HL-60/S4 treated with phorbol 12-myristate 13-acetate at 8.2 ng/mL for 4 days and 3 days (cell line): ENCODE data around the gene FAM229B.
"Not testable (repeated sequence)": the region's sequence is repeated elsewhere in the genome, so short reads cannot be mapped to it uniquely, and the experiment has no call there.

Experiments used
- in situ Hi-C: fragments of 300-500 bp; cut with MboI; formaldehyde crosslinking; loops from 2 replicates; pipeline ENCODE4 v1.15.0; 2022; ENCODE audit warnings: low sequenced_read_pairs

FAM229B gene

GRCh38 chr6:112087136-112087911 lies at the start of gene FAM229B, which contains the start of gene TUBE1:
FAM229B (plus strand) TSS chr6:112087591; CDS start chr6:112099284, 11,693 bp downstream.
TUBE1 (minus strand) TSS chr6:112087482; CDS start chr6:112087434, 48 bp downstream.
- in situ Hi-C loops, result no loop called here

DNA sequence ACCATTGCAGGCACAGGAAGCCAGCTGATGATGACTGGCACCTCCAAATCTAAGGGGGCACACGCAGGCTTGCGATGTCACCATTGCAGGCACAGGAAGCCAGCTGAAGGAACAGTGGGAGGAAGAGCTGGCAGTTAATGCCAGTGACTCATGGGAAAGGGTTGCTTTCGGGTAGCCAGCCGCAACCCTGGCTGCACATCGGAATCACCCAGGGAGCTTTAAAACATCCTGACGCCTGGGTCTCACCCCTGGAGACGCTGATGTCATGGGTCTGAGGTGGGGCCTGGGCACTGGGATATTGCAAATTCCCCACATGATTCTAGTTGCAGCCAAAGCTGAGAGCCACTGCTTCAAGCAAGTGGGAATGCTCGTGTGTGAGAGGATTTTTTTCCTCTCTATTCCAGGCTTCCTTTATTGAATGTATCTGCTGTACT lies 49.6 kb upstream of the FAM229B start:
- in situ Hi-C loops, result no loop called here

DNA sequence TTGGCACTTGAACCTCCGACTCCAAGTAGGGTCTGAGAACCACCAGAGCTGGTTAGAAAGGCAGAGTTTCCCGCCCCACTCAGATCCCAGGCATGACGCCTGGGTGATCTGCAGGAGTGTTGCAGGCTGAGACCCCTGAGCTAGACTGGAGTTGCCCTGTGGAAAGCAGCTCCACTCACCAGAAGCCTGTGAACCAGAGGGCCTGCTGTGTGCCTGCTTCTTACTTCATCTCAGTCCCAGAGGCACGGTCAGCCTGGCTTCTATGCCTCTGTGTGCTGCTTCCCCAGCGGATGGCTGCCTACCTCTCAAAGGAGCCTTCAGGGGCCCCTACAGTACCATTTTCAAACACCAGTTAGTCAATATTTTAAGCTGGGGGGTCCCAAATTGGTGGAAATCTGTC lies 49.1 kb upstream of the FAM229B start:
- in situ Hi-C loops, result no loop called here

GRCh38 chr6:112038756-112039430 lies 48.5 kb upstream of the FAM229B start:
- in situ Hi-C loops, result no loop called here

- in situ Hi-C loops, result no loop called here
These were observed 48.0 kb upstream of the FAM229B start for GRCh38 chr6:112039431-112039770.

DNA sequence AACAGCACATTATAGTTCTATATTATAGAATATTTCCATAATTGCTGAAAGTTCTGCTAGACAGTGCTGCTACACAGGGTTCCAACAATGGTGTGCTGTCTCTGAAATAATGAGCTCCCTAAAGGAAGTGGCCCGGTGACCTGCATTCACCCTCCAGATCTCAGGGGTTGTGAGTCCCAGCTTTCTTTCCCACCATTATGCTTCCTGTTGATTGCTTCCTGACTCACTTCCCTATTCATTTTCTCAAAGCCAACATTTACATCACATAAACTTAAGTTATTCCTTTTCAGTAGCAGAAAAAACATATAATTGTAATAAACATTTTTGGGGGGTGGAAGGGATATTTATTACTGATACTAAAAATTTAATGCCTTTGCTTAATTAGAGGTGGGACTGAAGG lies 46.4 kb upstream of the FAM229B start:
- in situ Hi-C loops, result no loop called here

- in situ Hi-C loops, result no loop called here
These were observed 45.9 kb upstream of the FAM229B start for GRCh38 chr6:112041535-112041934.

GRCh38 chr6:112043032-112044007 lies 44.1 kb upstream of the FAM229B start:
- in situ Hi-C loops, result no loop called here

DNA sequence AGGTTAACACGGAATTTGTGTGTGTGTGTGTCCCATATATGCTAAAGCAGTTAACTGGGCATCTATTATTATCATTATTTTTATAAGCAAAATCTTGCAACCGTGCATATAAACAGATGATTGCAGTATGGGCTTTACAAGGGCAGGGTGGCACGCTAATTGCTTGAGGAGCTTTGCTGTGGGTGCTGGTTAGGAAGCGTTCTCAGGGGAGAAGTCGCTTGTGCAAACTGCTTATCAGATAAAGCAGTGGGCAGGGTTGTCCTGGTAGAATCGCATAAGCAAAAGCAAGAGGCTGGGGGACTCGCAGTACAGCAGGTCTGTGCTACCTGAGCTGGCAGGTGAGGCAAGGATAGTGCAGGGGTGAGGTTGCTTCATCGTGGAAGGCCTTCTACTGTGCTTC lies 43.2 kb upstream of the FAM229B start:
- in situ Hi-C loops, result no loop called here

DNA sequence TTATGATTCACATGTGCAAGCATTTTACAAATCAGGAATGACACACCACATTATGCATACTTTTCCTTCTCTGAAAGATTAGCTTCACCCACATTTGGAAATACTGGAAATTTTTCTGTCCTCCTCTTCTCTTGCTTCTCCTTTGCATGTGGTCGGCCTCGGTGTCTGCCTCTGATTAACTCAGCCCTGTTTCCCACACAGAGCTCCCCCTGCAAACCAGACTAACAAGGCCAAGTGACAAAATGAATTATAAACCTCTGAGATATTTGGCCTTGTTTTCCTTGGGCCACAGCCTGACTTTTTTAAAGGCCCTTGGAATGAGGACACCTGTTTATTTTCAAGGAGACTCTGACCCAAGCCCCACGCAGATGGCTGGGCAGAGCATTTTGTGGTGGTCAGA lies 42.5 kb upstream of the FAM229B start:
- in situ Hi-C loops, result no loop called here

DNA sequence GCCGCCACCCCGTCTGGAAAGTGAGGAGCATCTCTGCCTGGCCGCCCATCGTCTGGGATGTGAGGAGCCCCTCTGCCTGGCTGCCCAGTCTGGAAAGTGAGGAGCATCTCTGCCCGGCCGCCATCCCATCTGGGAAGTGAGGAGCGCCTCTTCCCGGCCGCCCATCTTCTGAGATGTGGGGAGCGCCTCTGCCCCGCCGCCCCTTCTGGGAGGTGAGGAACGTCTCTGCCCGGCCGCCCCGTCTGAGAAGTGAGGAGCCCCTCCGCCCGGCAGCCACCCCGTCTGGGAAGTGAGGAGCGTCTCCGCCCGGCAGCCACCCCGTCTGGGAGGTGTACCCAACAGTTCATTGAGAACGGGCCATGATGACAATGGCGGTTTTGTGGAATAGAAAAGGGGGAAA lies 39.9 kb upstream of the FAM229B start:
- in situ Hi-C loops, result not testable (repeated sequence)

DNA sequence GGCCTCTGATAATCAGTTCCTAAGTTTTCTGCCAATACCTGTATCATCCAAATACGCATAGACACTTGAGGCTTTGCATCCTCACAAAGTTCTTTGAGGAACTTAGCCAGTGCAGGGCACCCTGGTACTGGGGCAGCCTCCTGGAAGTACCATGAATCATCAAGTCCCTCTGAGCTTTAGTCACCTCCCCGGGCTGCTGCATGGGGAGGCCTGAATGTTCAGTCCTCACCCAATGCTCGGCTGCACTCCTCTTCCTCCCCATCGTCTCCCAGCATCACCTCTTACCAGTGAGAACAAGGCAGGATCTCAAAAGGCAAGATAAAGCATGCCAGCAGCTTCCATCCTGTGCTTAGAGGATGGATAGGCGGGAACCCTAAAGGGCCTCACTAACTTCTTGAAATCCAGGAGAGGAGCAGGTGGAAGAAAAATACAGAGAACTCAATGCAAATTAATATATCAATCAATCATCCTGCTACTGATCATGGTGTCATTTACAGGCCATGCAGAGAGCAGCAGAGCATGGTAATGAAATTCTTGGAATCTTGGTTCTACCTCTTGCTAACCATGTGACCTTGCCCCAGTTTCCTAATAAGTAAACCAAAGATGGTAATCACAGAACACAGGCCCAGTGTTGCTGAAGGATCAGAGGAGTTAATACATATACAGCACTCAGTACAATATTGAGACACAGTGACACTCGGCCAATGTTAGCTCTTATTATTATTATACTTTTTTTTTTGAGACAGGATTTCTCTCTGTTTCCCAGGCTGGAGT lies 38.2 kb upstream of the FAM229B start:
- in situ Hi-C loops, result no loop called here

GRCh38 chr6:112049996-112050395 lies 37.4 kb upstream of the FAM229B start:
- in situ Hi-C loops, result no loop called here

DNA sequence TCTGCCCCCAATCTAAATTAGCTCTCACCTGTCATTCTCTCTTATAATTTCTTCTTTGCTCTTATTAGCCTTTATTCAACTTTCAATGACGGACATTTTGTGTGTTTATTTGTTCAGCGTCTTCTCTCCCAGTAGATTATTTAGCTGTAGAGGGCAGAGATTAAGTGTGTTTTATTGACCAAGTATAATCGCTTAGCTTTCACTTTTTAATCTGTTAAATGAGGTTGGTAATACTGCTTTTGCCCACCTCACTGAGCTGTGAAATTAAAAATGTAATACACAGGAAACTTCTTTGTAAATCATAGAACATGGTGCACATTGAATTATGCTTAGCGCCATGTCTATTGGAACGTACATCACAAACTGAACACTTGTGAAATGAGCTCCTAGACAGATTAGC lies 37.0 kb upstream of the FAM229B start:
- in situ Hi-C loops, result no loop called here

DNA sequence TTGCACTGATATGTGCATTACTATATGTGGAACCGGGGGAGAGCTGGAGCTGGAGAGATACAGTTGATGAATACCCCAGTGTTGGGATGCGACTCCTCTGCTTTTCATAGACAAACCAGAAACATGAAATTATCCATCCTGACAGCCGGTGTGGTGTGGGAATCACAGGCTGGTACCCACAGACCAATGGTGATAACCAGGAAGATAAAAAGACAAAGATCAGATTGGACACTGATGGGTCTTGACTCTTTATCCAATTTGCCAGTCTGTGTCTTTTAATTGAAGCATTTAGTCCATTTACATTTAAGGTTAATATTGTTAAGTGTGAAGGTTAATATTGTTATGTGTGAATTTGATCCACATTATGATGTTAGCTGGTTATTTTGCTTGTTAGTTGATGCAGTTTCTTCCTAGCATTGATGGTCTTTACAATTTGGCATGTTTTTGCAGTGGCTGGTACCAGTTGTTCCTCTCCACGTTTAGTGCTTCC lies 36.1 kb upstream of the FAM229B start:
- in situ Hi-C loops, result not testable (repeated sequence)

DNA sequence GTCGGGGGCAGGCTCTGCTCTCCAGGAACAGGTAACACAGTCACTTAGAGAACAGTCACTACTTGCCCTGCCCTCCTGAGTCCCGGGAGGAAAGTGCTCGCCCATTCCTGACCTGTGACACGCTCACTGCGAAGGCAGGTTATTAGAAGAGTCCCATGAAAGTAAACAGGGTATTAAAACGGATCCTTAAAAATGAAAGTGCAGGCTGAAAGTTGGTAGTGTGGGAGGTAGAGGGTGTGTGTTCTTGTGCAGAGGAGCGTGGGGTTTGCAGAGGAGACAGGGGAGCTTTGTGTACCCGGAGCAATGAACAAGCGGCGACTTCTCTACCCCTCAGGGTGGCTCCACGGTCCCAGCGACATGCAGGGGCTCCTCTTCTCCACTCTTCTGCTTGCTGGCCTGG lies 33.4 kb upstream of the FAM229B start, which contains the start of gene CCN6:
Gene CCN6 (plus strand): TSS at position 104 of the 400 bp plus-strand sequence. CDS start 254 bp downstream, at position 358.
- in situ Hi-C loops, result no loop called here

DNA sequence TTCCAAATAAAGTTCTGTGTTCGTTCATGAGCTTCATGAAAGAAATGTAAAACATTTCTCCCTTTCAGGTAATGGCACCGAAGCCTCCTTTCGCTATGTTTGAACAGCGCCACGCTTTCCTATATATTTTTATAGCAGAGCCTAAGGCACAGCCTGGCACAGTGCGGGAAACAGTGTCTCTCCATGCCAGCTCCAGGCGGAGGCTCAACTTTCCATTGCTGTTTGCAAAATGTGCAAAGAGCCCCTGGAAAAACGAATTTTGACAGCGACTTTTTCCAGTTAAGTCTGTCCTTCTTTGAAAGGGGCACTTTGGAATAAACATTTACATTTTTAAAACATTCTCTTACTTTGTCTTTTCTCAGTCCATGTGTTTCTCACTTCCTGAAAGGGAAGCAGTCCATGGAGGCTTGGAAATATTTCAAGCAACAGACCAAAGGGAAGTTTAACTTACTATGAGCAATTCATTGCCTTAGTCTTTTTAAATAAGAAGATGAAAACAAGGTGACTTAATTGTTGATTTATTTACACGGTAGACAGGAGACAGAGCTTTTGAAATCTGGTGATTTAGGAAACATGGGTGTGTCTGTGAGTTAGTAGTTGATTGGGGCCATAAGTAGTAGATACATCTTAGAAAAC lies 32.7 kb upstream of the FAM229B start:
- in situ Hi-C loops, result no loop called here

DNA sequence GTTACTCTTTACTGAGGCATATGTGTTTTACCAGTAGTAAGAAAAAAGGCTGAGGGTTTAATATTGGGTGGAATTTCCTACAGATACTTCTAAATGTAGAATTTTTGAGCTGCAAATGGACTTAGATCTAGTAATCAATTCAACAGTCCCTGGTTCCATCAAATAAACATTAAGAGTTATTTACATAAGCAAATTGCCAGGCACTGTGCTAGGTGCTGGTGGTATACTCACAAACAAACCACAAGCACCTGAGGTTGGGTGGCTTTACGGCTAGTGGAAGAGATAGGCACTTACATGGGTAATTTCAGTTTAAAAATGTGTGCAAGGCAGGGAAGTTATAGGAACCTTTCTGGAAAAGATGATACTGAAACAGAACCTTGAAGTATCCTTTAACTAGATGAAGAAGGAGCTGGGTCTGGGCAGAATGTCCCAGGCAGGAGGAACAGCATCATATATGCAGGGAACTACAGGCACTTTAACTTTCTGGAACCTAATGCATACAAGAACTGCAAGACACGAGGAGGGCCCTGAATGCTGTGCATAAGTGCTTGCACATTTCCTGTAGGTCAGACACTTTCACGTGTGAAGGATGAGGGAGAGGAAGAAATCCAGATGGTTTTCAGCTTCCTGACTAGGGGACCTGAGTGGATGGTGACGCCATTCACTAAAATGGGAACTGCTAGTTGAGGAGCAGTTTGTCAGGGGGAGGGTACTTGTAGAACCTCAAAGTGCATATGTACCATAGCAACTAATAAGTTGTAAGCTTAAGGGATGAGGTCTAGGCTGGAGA lies 29.0 kb upstream of the FAM229B start:
- in situ Hi-C loops, result no loop called here

GRCh38 chr6:112061605-112062004 lies 25.8 kb upstream of the FAM229B start:
- in situ Hi-C loops, result no loop called here
